ENCODE measurements around the gene SPAG4. TPM values are rescaled to one million over a fixed set of nuclear protein-coding genes. Genes with fewer than 3 reads are reported as not detected.

Gene SPAG4
- polyA plus RNA-seq, 3 donors = 2.8 to 45.5 (median 3.2) TPM

DNA sequence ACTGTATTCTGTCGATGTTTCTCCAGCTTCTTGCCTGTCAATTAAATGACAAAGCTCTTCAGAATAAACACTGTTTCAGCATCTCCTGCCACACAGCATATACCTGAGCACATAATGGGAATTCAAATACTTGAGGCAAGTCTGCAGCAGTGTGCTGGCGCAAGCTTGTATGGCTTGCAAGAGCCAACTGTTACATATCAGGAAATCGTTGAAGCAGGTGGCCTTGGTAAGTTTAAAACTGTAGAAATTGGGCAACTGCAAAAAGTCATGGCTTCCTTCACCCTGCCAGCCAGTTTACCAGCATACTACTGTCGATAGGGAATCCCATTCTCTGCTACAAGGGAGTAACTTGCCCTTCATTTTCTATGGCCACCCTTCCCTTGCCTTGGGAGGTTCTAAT, 26.1 kb downstream of the SPAG4 start:
- no peak overlapping the region for H3K27ac ChIP-seq (ENCODE audit: low read depth, low read length)
- 58 to 72% (median 70%) methylated on average over 4 of the region's 4 CpGs for WGBS, 3 donors

GRCh38 chr20:35643045-35643444, 27.4 kb downstream of the SPAG4 start:
- H3K27ac ChIP-seq (ENCODE audit: low read depth, low read length) = no peak overlapping the region
- WGBS, 3 donors = 92 to 94% (median 93%) methylated on average over 7 of the region's 7 CpGs

DNA sequence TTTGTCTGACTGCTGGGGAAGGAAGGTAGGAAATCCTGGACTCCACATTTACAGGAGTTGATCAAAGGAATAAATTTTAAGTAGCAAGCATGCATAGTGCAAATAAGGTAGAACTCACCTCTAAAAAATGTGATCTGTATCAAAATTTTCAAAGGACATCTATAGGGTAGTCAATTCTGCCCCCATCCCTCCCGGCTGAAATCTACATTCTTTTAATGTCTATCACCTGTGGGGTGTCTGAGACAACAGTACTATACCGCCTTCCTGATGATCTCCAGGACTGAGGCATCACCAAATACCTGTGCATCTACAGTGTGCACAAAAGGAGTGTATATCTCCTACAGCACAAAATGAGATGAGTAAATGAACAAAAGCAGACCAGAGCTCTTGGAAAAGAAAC, 29.2 kb downstream of the SPAG4 start:
- 88% methylated on average over 2 of the region's 2 CpGs for WGBS, 3 donors
- H3K27ac ChIP-seq (ENCODE audit: low read depth, low read length) = no peak overlapping the region

GRCh38 chr20:35648836-35649235, 33.2 kb downstream of the SPAG4 start:
- H3K27ac ChIP-seq (ENCODE audit: low read depth, low read length) = no peak overlapping the region

DNA sequence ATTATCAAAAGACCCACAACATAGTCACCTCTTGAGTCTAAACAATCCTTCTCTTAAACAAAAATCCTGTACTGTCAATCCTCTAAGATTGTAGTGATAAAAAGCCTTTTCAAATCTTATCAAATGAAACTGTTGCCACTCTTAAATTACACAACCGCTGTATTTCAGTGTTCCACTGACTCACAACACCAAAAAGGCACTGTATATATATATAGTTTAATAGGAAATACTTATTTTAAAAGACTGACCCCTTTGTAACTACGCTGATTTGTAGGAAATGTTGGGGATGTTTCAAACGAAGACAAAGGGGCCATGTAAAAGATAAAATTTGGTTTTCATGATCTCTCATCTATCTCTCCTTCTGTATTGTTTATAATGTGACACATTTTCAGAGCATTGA, 35.0 kb downstream of the SPAG4 start:
- no peak overlapping the region for H3K27ac ChIP-seq (ENCODE audit: low read depth, low read length)
- 78 to 86% (median 79%) methylated on average over 3 of the region's 3 CpGs for WGBS, 3 donors

GRCh38 chr20:35651958-35652357, 36.3 kb downstream of the SPAG4 start:
- no peak overlapping the region for H3K27ac ChIP-seq (ENCODE audit: low read depth, low read length)

DNA sequence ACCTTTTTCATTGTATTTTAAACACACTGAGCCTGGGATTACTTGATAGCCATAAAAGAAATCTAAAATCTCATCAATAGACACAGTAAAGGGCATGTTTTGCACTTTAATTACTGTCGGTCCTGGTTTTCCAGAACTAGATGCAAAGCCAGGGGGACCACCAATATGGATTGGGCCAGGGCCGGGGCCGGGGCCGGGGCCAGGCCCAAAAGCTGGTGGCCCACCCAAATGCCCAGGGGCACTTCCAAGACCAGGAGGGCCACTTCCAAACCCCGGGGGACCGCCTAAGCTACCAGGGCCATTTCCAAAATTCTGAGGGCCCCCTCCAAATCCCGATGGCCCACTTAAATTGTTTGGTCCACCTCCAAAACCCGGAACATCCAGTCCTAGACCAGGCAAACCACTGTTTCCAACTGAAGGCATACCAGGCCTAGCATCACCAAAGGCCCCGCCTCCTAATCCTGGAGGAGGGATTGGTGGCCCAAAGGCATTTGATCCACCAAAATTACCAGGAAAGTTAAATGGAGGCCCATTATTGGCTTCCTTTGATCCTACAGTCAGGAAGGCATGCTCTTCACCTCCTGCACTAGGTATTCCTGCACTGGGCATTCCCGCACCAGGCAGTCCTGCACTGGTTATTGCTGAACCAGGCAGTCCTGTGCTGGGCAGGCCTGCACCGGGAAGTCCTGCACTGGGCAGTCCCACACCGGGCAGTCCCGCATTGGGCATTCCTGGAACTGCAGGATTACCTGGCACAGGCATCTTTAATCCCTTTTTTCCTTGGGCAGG, 37.2 kb downstream of the SPAG4 start:
- H3K27ac ChIP-seq (ENCODE audit: low read depth, low read length) = no peak overlapping the region
- WGBS, 3 donors = 96 to 98% (median 96%) methylated on average over 13 of the region's 13 CpGs

DNA sequence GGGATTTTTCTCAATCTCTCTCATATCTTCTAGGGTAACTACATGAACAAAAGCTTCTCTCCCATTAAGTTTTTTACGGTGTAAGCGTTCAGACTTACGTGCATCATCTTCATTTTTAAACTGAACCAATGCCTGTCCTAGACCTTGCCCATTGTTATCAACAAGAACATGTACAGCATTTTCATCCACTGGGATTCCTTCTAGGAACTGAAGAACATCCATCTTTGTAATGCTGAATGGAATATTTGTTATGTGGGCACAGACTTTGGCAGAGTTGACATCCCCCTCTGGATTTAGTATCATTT, 37.8 kb downstream of the SPAG4 start:
- WGBS, 3 donors = 97 to 98% (median 97%) methylated on average over 3 of the region's 3 CpGs
- H3K27ac ChIP-seq (ENCODE audit: low read depth, low read length) = no peak overlapping the region

DNA sequence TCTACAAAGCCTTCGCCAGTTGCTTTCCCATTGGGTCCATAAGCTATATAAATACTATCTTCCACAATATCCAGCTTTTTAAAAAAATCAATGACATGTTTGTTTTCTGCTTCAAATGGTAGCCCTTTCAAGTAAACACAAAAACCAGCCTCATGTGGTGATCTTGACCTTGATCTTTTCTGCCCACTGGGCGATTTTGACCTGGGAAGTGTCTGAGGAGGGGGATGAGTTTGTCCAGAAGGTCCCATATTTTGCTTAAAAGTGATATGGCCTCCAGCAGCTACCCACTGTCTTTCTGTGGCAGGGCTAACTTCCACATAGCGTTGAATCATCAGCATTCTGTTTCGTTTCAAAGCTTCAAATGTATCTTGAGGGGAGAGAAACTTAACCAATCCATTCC, 38.3 kb downstream of the SPAG4 start:
- H3K27ac ChIP-seq (ENCODE audit: low read depth, low read length) = no peak overlapping the region

GRCh38 chr20:35654415-35654814, 38.8 kb downstream of the SPAG4 start:
- H3K27ac ChIP-seq (ENCODE audit: low read depth, low read length) = no peak overlapping the region
- WGBS, 3 donors = 94 to 96% (median 96%) methylated on average over 9 of the region's 9 CpGs

More for the DNA sequence above, 38.3 kb downstream of the SPAG4 start:
- 92 to 94% (median 94%) methylated on average over 4 of the region's 4 CpGs for whole genome bisulfite sequencing, 3 donors

DNA sequence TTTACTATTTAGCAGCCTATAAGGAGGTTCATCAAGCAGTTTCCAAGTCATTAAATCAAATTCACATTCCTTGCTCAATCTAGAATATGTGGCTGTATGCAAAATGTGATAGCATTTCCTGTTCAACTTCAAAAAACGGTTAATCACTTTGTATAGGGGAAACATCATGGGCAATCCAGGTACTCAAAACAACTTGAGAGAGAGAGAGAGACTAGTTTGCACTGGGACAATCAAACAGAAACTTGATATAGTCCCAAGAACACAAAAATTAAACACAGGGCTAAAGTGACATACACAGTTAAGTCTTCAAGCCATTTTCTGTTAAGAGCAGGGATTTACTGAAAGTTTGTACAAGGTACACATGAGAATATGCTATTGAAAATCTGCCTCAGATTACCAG, 41.6 kb downstream of the SPAG4 start:
- no peak overlapping the region for H3K27ac ChIP-seq (ENCODE audit: low read depth, low read length)
- 10 to 25% (median 14%) methylated on average over 1 of the region's 1 CpG for WGBS, 3 donors

DNA sequence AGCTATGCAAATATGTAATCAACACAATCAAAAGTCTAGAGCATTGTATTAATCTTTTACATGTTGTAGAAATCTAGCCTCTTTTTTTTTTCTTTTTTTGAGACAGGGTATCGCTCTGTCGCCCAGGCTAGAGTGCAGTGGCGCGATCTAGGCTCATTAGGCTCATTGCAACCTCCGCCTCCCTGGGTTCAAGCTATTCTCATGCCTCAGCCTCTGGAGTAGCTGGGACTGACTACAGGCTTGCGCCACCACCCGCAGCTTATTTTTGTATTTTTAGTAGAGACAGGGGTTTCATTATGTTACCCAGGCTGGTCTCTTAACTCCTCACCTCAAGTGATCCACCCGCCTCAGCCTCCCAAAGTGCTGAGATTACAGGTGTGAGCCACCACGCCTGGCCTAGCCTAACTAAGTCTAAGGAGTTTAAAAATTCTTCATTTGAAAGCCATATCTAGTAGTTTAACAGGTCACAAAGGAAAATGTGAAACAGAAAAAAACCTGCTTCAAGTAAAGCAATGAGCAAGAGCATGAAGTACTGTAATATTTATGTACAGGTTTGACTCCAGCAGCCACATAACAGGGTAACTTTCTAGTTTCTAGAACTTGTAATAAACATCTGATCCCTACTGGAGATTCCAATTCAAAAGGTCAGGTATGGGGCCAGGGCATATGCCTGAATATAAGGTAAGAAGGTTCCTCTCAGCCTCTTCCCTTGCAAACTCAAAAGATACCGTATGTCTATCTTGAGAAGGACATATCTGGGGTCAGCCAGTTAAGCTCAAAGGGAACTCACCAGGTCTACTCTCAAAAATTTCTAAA, 44.7 kb downstream of the SPAG4 start:
- H3K27ac ChIP-seq (ENCODE audit: low read depth, low read length) = no peak overlapping the region
- WGBS, 3 donors = 89 to 93% (median 90%) methylated on average over 10 of the region's 10 CpGs

DNA sequence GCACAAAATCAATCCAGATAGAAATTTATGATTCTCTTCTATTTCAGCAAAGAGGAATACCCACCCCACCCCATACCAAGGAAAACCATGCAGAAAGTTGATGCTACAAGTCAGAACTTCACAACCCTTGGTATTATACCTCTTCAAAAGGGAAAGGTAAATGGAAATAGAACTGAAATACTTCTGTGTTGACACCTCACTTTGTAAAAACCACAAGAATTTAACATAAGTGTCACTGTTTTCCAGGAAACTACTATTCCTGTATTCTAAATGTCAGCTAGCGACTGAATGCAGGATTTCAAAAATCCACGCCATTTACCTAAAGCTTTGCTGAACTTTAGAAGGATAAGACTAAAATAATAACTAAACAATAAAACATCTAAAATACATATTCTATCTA, 45.4 kb downstream of the SPAG4 start:
- H3K27ac ChIP-seq (ENCODE audit: low read depth, low read length) = no peak overlapping the region
- 61 to 83% (median 80%) methylated on average over 2 of the region's 2 CpGs for WGBS, 3 donors

DNA sequence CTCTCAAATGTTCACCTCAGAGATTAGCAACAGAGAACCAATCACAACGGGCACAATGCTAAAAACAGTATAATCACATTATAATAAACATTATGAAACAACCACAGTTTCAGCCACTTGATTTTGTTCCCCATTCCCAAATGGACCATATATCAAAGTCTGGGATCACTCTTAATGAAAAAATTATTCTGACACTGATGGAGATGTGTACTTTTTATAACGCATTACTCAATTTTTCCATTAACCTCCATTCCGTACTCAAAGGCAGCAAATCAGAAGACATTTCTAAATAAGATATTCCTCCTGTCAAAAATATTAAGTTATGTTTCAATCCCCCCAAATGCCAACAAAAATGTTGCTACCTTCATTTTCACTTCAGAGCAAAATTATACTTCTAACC, 46.3 kb downstream of the SPAG4 start:
- no peak overlapping the region for H3K27ac ChIP-seq (ENCODE audit: low read depth, low read length)
- WGBS, 3 donors = 14 to 40% (median 40%) methylated on average over 3 of the region's 3 CpGs

GRCh38 chr20:35662551-35662950, 46.9 kb downstream of the SPAG4 start:
- WGBS, 3 donors = 12 to 24% (median 21%) methylated on average over 2 of the region's 2 CpGs
- no peak overlapping the region for H3K27ac ChIP-seq (ENCODE audit: low read depth, low read length)

DNA sequence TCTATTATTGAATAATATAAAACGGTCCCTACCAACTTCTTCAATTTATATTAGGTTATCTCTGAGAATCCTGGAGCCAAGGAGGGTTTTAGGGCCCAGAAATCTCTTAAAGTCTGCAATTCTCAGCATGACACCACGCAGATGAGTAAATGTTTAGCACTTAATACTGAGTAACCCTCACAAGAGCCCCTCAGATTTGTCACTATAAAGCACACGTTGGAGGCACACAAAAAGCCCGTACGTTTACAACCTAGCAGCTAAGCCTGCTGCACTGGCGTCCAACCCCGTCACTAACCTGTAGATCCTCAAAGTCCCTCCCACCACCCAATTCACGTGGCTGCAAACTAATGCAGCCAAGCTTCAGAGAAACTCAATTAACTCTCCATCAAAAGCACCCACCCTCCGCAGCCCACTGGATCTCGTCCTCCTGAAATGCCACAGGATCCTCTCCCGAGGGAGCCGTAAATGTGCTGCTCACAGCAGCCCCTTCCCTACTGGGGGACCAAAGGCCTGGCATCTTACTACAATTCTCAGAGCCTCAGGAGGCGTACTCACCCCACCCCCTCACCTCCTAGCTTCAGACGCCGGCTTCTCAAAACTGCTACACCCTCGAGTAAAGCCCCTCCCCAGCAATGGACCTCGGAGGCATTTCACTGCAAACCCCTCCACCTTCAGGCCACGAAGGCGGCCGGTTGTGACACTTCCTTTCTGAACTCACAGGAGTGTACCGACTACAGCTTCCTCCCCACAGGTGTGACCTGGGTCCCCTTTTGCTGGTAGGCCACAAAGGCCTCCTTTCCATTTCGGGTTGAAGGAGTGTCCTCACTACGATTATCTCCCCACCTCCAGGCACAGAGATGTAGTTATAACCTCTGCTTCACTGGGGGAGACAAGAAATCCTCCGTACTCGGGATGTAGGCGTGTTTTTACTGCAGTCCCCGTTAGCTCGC, 48.2 kb downstream of the SPAG4 start:
- WGBS, 3 donors = 0 to 1% (median 0%) methylated on average over 28 of the region's 28 CpGs
- H3K27ac ChIP-seq (ENCODE audit: low read depth, low read length) = peak overlapping the region; percentile 91

DNA sequence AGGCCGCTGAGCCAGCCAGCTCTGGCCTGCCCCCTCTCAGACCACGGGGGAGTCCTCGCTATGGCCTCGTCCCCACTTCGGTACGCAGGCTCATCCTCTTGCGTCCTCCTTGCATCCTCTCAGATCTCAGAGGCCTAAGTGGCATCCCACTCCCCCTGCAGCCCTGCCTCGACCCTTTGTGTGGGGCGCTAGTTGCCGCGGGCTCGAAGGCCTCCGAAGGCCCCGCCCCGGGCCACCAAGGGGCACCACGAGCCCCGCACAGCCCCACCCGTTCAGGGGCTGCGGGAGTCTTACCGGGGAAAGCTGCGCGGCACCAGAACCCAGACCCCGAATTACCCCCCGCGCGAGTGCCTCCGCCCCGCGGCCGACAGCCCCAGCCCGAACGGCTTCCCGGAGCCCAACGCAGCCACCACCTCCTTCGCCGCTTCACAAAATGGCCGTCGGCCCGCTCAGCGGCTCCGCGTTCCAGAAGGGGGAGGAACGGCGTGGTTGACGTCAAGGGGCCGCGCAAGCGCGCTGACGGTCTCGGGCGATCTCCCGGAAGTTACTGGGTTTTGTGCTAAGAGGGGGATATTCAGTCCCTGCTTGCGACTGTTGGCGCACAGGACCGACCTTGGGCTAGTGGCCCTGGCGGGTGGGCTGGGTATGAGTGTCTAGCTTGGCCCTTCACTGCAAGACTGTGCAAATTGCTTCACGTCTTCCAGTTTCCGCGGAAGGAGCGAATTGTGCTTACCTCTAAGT, 49.0 kb downstream of the SPAG4 start, which contains the start of the genes CPNE1 and RBM12:
TSS of gene CPNE1 (minus strand) at position 435 of the 741 bp plus-strand sequence. CDS start 31,977 bp downstream, outside the sequence.
TSS of gene RBM12 (minus strand) at position 435 of the 741 bp plus-strand sequence. CDS start 9,578 bp downstream, outside the sequence.
- peak within 1 kb of the TSS; percentile 91 for H3K27ac ChIP-seq (ENCODE audit: low read depth, low read length)
- 0% methylated on average over 58 to 61 of the region's 61 CpGs for WGBS, 3 donors

GRCh38 chr20:35665949-35666288, 50.3 kb downstream of the SPAG4 start:
- WGBS, 3 donors = 96 to 98% (median 97%) methylated on average over 16 to 17 of the region's 17 CpGs
- H3K27ac ChIP-seq (ENCODE audit: low read depth, low read length) = no peak overlapping the region

All from adipose tissue (tissue), 3 donors.